Keratinocyte (primary cell): ENCODE data around the gene TDRKH. TPM values are rescaled to one million over a fixed set of nuclear protein-coding genes. Genes with fewer than 3 reads are reported as not detected.

Source experiments
- DNase-seq: peaks from one replicate; pipeline ENCODE4 v3.0.0-alpha.2; 2011; ENCODE audit warnings: low read depth, missing footprints, low spot score
- FAIRE-seq: peaks from 2 replicates; lab custom pipeline; 2011; peaks lifted over from hg19 to GRCh38; lab: Jason Lieb, UNC
- H2AFZ ChIP-seq: 2 replicates; pipeline ENCODE4 v1.6.0; 2012; ENCODE audit warnings: low read length, control low read depth, inconsistent platforms; ENCODE audit not compliant: control insufficient read depth
- H3K27ac ChIP-seq: 2 replicates; pipeline ENCODE4 v1.5.1; 2011; ENCODE audit warnings: low read length; ENCODE audit not compliant: control insufficient read depth, insufficient read depth
- H3K27me3 ChIP-seq: 3 replicates; pipeline ENCODE4 v1.6.0; 2011; ENCODE audit warnings: low read length; ENCODE audit not compliant: control insufficient read depth, insufficient read depth; ENCODE audit errors: extremely low read depth
- H3K36me3 ChIP-seq, 2 experiments: 2 replicates in 1 of 2; 3 replicates in 1 of 2; pipeline ENCODE4 v1.5.1; 2011; ENCODE audit warnings: low read length in 2 of 2, mild to moderate bottlenecking in 1 of 2; ENCODE audit not compliant: control insufficient read depth in 2 of 2, insufficient read depth in 2 of 2; ENCODE audit errors: extremely low read depth in 1 of 2
- H3K4me1 ChIP-seq: 3 replicates; pipeline ENCODE4 v1.5.1; 2011; ENCODE audit warnings: low read length; ENCODE audit not compliant: control insufficient read depth, insufficient read depth; ENCODE audit errors: extremely low read depth
- H3K4me2 ChIP-seq: 3 replicates; pipeline ENCODE4 v1.6.0; 2011; ENCODE audit warnings: low read depth, low read length; ENCODE audit not compliant: control insufficient read depth, insufficient read depth; ENCODE audit errors: extremely low read depth
- H3K4me3 ChIP-seq, 3 experiments: fragments of 200-600 bp in 1 of 3; sonication (generic) in 1 of 3; 2 replicates in 2 of 3; 3 replicates in 1 of 3; pipeline ENCODE4 v1.5.1; 2011 to 2016; ENCODE audit warnings: low read length in 3 of 3, mild to moderate bottlenecking in 3 of 3, control low read depth in 2 of 3, inconsistent platforms in 1 of 3, low read depth in 1 of 3, mixed read lengths in 1 of 3, mixed run types in 1 of 3, moderate library complexity in 1 of 3; ENCODE audit not compliant: control insufficient read depth in 2 of 3, insufficient read depth in 2 of 3; ENCODE audit errors: extremely low read depth in 1 of 3
- H3K79me2 ChIP-seq: 2 replicates; pipeline ENCODE4 v1.6.0; 2012; ENCODE audit warnings: low read length; ENCODE audit not compliant: control insufficient read depth, insufficient read depth
- H3K9ac ChIP-seq: 3 replicates; pipeline ENCODE4 v1.6.0; 2011; ENCODE audit warnings: low read length; ENCODE audit not compliant: control insufficient read depth, insufficient read depth; ENCODE audit errors: extremely low read depth
- H3K9me1 ChIP-seq: 3 replicates; pipeline ENCODE4 v1.6.0; 2011; ENCODE audit warnings: low read length; ENCODE audit not compliant: control insufficient read depth, insufficient read depth; ENCODE audit errors: extremely low read depth
- H3K9me3 ChIP-seq: 2 replicates; pipeline ENCODE4 v1.5.1; 2012; ENCODE audit warnings: low read depth, low read length; ENCODE audit not compliant: control insufficient read depth
- H4K20me1 ChIP-seq: 3 replicates; pipeline ENCODE4 v1.6.0; 2011; ENCODE audit warnings: low read length; ENCODE audit not compliant: control insufficient read depth, insufficient read depth; ENCODE audit errors: extremely low read depth
- CTCF ChIP-seq, 3 experiments: IDR thresholded peaks in 1 of 3; conservative IDR thresholded peaks in 1 of 3; optimal IDR thresholded peaks in 1 of 3; 2 replicates in 2 of 3; 3 replicates in 1 of 3; pipeline versions ENCODE3 to v1.5.1; 2011; ENCODE audit warnings: low read length in 3 of 3, mild to moderate bottlenecking in 3 of 3, moderate library complexity in 2 of 3, control low read depth in 1 of 3, inconsistent platforms in 1 of 3; ENCODE audit not compliant: insufficient read depth in 2 of 3; ENCODE audit errors: extremely low read depth in 1 of 3
- EZH2 ChIP-seq: IDR thresholded peaks from one replicate; pipeline ENCODE4 v1.6.1; 2012; ENCODE audit warnings: inconsistent platforms, mild to moderate bottlenecking, low read length, moderate library complexity
- dilution Hi-C: fragments of 300-500 bp; cut with MboI; formaldehyde crosslinking; loops from one replicate; pipeline ENCODE4 v1.7.0; 2020; ENCODE audit warnings: low sequenced_read_pairs; ENCODE audit not compliant: extremely low pct_ligation_motif_present
- polyA plus RNA-seq, 5 experiments: library from polyadenylated mRNA; depleted of rRNA in 3 of 5; stranded (reverse) in 3 of 5; stranded (forward) in 1 of 5; unstranded in 1 of 5; fragments of >200 nt; gene quantifications; 1 replicate in 1 of 5; 2 replicates in 3 of 5; 3 replicates in 1 of 5; pipeline versions ENCODE4 v1.2.1 to v1.2.3, GENCODE V29; 2011 to 2012; ENCODE audit warnings: missing spikeins in 2 of 5, low read depth in 1 of 5, low replicate concordance in 1 of 5

TDRKH gene
- polyA plus RNA-seq, 1 donor (not counting 4 experiments of a cell fraction or from before 2014, with no cell fraction given) = 9.7 TPM

- peaks cover 5% of the 10 kb centered on the region for H3K9me3 ChIP-seq
- no peak overlapping the region for H3K4me3 ChIP-seq
- TF ChIP-seq EZH2 (no peak), CTCF (optimal IDR thresholded peaks at IDR 0.05 in 1 of 3, IDR thresholded peaks at IDR 0.05 in 1 of 3, conservative IDR thresholded peaks at IDR 0.05 in 1 of 3; ENCODE audit: extremely low read depth in 1 of 3, insufficient read depth in 2 of 3, low read length in 3 of 3) (peak in 2 of 3 experiments; percentile 13 to 53)
- H3K27me3 ChIP-seq = no peaks in the 10 kb centered on the region
- H3K4me1 ChIP-seq = peaks cover 7% of the 10 kb centered on the region
- no peak overlapping the region for H3K9ac ChIP-seq
- H3K4me2 ChIP-seq = peak overlapping the region; percentile 44
- H4K20me1 ChIP-seq = no peaks in the 10 kb centered on the region
- no peak for DNase-seq
- FAIRE-seq = peak; percentile 32
- no peaks in the 10 kb centered on the region for H3K36me3 ChIP-seq
- no peak overlapping the region for H2AFZ ChIP-seq
- H3K27ac ChIP-seq = no peak overlapping the region
- no peaks in the 10 kb centered on the region for H3K79me2 ChIP-seq
- dilution Hi-C loops = no loop called here
- H3K9me1 ChIP-seq = no peaks in the 10 kb centered on the region
Measured at GRCh38 chr1:151739590-151740355, 50.5 kb downstream of the TDRKH start.

GRCh38 chr1:151737479-151737878 lies 52.8 kb downstream of the TDRKH start:
- no peaks in the 10 kb centered on the region for H3K27me3 ChIP-seq
- H3K9me1 ChIP-seq = no peaks in the 10 kb centered on the region
- DNase-seq (no peak), FAIRE-seq (no peak)
- no peaks in the 10 kb centered on the region for H3K79me2 ChIP-seq
- H3K9ac ChIP-seq = no peak overlapping the region
- H3K4me3 ChIP-seq = no peak overlapping the region
- no peak for TF ChIP-seq CTCF (optimal IDR thresholded peaks at IDR 0.05 in 1 of 3, IDR thresholded peaks at IDR 0.05 in 1 of 3, conservative IDR thresholded peaks at IDR 0.05 in 1 of 3; ENCODE audit: extremely low read depth in 1 of 3, insufficient read depth in 2 of 3, low read length in 3 of 3)
- TF ChIP-seq EZH2 = no peak
- peaks cover 5% of the 10 kb centered on the region for H3K9me3 ChIP-seq
- peaks cover 7% of the 10 kb centered on the region for H3K4me1 ChIP-seq
- dilution Hi-C loops = no loop called here
- no peaks in the 10 kb centered on the region for H4K20me1 ChIP-seq
- H3K27ac ChIP-seq = no peak overlapping the region
- no peak overlapping the region for H2AFZ ChIP-seq
- no peak overlapping the region for H3K4me2 ChIP-seq
- H3K36me3 ChIP-seq = no peaks in the 10 kb centered on the region
